Smooth muscle cell (in vitro differentiated cells): ENCODE data around the gene INTS11. TPM values are rescaled to one million over a fixed set of nuclear protein-coding genes. Genes with fewer than 3 reads are reported as not detected.

Experiments used
- DNase-seq: peaks from one replicate; lab custom pipeline; 2025; ENCODE audit not compliant: unreplicated experiment; lab: John Stamatoyannopoulos, UW
- H2AFZ ChIP-seq: fragments of 200-600 bp; sonication (generic); 2 replicates; pipeline ENCODE4 v1.6.0; 2016; ENCODE audit warnings: antibody characterized with exemption, low read depth, mild to moderate bottlenecking
- H3F3A ChIP-seq: fragments of 200-600 bp; sonication (generic); 2 replicates; pipeline ENCODE4 v1.6.0; 2017; ENCODE audit warnings: antibody characterized with exemption, low read depth
- H3K27ac ChIP-seq: fragments of 200-600 bp; sonication (generic); 2 replicates; pipeline ENCODE4 v1.5.1; 2016; ENCODE audit warnings: low read depth, mild to moderate bottlenecking
- H3K27me3 ChIP-seq: fragments of 200-600 bp; sonication (generic); 2 replicates; pipeline ENCODE4 v1.6.1; 2016; ENCODE audit warnings: low read depth, mild to moderate bottlenecking
- H3K36me3 ChIP-seq: fragments of 200-600 bp; sonication (generic); 2 replicates; pipeline ENCODE4 v1.5.1; 2016; ENCODE audit warnings: low read depth
- H3K4me1 ChIP-seq: fragments of 200-600 bp; sonication (generic); 2 replicates; pipeline ENCODE4 v1.5.1; 2016; ENCODE audit warnings: low read depth
- H3K4me2 ChIP-seq: fragments of 200-600 bp; sonication (generic); 2 replicates; pipeline ENCODE4 v1.6.0; 2016; ENCODE audit warnings: mild to moderate bottlenecking
- H3K4me3 ChIP-seq: fragments of 200-600 bp; sonication (generic); 2 replicates; pipeline ENCODE4 v1.5.1; 2016; ENCODE audit warnings: mild to moderate bottlenecking
- H3K79me2 ChIP-seq: fragments of 200-600 bp; sonication (generic); 2 replicates; pipeline ENCODE4 v1.6.0; 2016; ENCODE audit warnings: low read depth, mild to moderate bottlenecking
- H3K9ac ChIP-seq: fragments of 200-600 bp; sonication (generic); 2 replicates; pipeline ENCODE4 v1.6.0; 2016; ENCODE audit warnings: low read depth
- H3K9me3 ChIP-seq: fragments of 200-600 bp; sonication (generic); replicated peaks from 2 replicates; pipeline ENCODE4 v1.5.1; 2016; ENCODE audit warnings: low read depth
- H4K20me1 ChIP-seq: fragments of 200-600 bp; sonication (generic); 2 replicates; pipeline ENCODE4 v1.6.0; 2016; ENCODE audit warnings: low read depth
- CTCF ChIP-seq: fragments of 200-600 bp; sonication (generic); IDR thresholded peaks from 2 replicates; pipeline ENCODE4 v1.5.1; 2017; ENCODE audit warnings: borderline replicate concordance, mild to moderate bottlenecking, antibody characterized with exemption; ENCODE audit not compliant: insufficient read depth, poor library complexity, severe bottlenecking
- WGBS: methylation state at CpG from one replicate; pipeline ENCODE4 v1.1.7; 2016; ENCODE audit warnings: low lambda C conversion rate; 5-methylcytosine and 5-hydroxymethylcytosine counted together
- polyA plus RNA-seq: library from polyadenylated mRNA; unstranded; fragments of >200 nt; fragmentation: Nextera tagmentation; extraction: Ambion mirVana; gene quantifications from 2 replicates; pipeline ENCODE4 v1.2.1, GENCODE V29; 2016
- total RNA-seq: library from RNA; depleted of rRNA; stranded (reverse); fragments of >200 nt; gene quantifications from 2 replicates; pipeline ENCODE4 v1.2.3, GENCODE V29; 2014

INTS11 gene
- total and polyA plus RNA-seq, 2 experiments from 2014 or later, result 48.5 to 63.1 TPM

DNA sequence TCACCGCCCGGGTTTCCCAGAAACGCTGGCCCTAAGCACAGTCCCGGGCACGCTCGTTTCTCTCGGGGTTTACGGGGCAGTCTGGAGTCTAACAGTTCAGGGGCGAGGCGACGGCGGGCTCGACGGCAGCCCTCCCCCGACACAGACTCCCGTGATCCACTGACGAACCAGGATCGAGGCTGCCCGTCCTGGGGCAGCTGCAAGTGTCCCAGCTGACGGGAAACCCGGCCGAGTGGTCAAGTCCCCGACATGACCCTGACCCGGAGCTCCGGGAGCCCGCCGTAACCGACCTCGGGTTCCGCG lies 51.3 kb downstream of the INTS11 start:
- peak overlapping the region; percentile 97 for H3K9ac ChIP-seq
- H3K4me1 ChIP-seq, result peaks cover 18% of the 10 kb centered on the region
- 1% methylated on average over 31 of the region's 31 CpGs for WGBS
- H2AFZ ChIP-seq, result no peak overlapping the region
- H3K9me3 ChIP-seq, result no peaks in the 10 kb centered on the region
- no peaks in the 10 kb centered on the region for H3K27me3 ChIP-seq
- TF ChIP-seq CTCF, result no peak
- H3K4me2 ChIP-seq, result peak overlapping the region; percentile 98
- H3K27ac ChIP-seq, result peak overlapping the region; percentile 74
- peak overlapping the region; percentile 85 for H3K4me3 ChIP-seq
- H3K79me2 ChIP-seq, result peaks cover 51% of the 10 kb centered on the region
- no peaks in the 10 kb centered on the region for H3K36me3 ChIP-seq
- H4K20me1 ChIP-seq, result peaks cover 48% of the 10 kb centered on the region
- H3F3A ChIP-seq, result no peaks in the 10 kb centered on the region
- DNase-seq, result no peak

DNA sequence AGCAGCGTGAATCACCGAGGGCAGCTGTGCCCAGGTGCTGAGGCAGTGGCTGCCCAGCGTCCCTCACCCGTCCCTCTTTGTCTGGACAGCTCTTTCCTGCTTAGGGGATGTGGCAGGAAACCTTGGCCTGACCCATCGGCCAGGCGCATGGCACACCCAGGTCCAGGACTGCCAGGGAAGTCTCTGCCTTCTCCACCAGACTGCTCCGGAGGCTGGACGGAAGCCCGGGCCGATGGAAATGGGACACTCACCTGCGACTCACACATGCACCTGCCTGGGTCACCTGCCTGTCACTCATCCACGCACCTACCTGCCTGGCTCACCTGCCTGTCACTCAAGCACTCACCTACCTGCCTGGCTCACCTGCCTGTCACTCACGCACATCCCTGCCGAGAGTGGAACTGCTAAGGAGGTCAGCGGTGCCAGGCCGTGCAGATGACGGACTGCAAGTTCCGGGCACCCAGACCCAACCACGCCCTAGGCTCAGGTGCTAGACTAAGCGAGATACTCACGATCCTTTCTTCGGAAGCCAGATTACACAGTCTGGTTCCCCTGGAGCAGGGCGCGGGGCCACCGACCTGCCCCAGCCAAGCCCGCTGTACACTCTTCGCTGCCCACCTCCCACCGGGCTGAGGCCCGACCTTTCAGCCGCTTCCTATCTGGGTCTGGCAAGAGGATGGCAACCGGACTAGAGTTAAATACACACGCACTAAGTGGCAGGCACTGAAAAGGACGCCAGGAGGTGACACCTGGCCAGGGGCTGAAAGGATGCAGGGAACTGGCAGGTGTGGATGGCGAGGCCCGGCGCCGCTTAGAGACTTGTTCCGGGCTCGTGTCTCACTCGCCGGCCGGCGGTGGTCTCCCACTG lies 51.9 kb downstream of the INTS11 start:
- Histone ChIP-seq H3K4me1 (peaks cover 18% of the 10 kb centered on the region), H3K4me2 (peak overlapping the region; percentile 98), H3K27me3 (no peaks in the 10 kb centered on the region), H3K9me3 (no peaks in the 10 kb centered on the region), H3K36me3 (no peaks in the 10 kb centered on the region), H2AFZ (no peak overlapping the region), H3K9ac (peak overlapping the region; percentile 97), H3K4me3 (peak overlapping the region; percentile 85), H4K20me1 (peaks cover 50% of the 10 kb centered on the region), H3K79me2 (peaks cover 54% of the 10 kb centered on the region), H3K27ac (peak overlapping the region; percentile 74), H3F3A (no peaks in the 10 kb centered on the region)
- DNase-seq, result no peak
- no peak for TF ChIP-seq CTCF
- WGBS, result 51% methylated on average over 43 of the region's 43 CpGs

DNA sequence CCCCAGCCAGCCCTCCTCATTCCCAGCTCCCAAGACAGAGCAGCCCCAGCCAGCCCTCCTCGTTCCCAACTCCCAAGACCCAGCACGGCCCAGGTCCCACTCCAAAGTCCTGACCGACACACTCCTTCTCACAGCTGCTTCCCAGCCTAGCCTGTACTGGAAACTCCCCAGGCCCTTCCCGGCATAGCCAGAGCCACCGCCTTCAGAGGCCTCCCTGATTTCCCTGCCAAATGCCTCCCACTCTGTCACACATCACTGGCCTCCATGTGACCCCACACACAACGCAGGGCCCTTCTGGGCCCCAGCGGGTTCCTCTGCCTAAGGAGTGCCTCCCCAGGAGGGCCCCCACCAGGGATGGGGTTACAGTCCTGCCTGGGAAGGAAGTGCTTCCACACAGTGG lies 53.6 kb downstream of the INTS11 start:
- Histone ChIP-seq H3K4me3 (no peak overlapping the region), H3K79me2 (peaks cover 71% of the 10 kb centered on the region), H3K9ac (no peak overlapping the region), H3K36me3 (no peaks in the 10 kb centered on the region), H3K27me3 (no peaks in the 10 kb centered on the region), H3K27ac (no peak overlapping the region), H2AFZ (no peak overlapping the region), H3K4me2 (peak overlapping the region; percentile 54), H3K4me1 (peaks cover 18% of the 10 kb centered on the region), H3K9me3 (no peaks in the 10 kb centered on the region), H4K20me1 (peaks cover 50% of the 10 kb centered on the region), H3F3A (peaks cover 7% of the 10 kb centered on the region)
- no peak for TF ChIP-seq CTCF
- no peak for DNase-seq
- WGBS, result 84% methylated on average over 7 of the region's 7 CpGs

GRCh38 chr1:1268284-1268682 lies 56.2 kb downstream of the INTS11 start:
- H4K20me1 ChIP-seq, result peaks cover 69% of the 10 kb centered on the region
- peaks cover 12% of the 10 kb centered on the region for H3K4me1 ChIP-seq
- H3K9me3 ChIP-seq, result no peaks in the 10 kb centered on the region
- no peak overlapping the region for H3K27ac ChIP-seq
- H3K4me3 ChIP-seq, result no peak overlapping the region
- peaks cover 82% of the 10 kb centered on the region for H3K79me2 ChIP-seq
- no peak overlapping the region for H3K4me2 ChIP-seq
- TF ChIP-seq CTCF, result no peak
- no peak overlapping the region for H2AFZ ChIP-seq
- 97% methylated on average over 13 of the region's 13 CpGs for WGBS
- H3K27me3 ChIP-seq, result no peaks in the 10 kb centered on the region
- H3K9ac ChIP-seq, result no peak overlapping the region
- no peak for DNase-seq
- no peaks in the 10 kb centered on the region for H3K36me3 ChIP-seq
- H3F3A ChIP-seq, result peaks cover 8% of the 10 kb centered on the region
